D721Med (cell line): ENCODE results near the gene IL10RB.

Source experiments
- DNase-seq: peaks from one replicate; pipeline ENCODE4 v3.0.0; 2011; ENCODE audit warnings: low spot score; ENCODE audit not compliant: insufficient read length
- FAIRE-seq: peaks from 2 replicates; lab custom pipeline; 2011; peaks lifted over from hg19 to GRCh38; lab: Jason Lieb, UNC
- TF ChIP-seq, protein P1 (sequence below): IDR thresholded peaks from 2 replicates; pipeline ENCODE4 v1.5.1; 2012; ENCODE audit warnings: mild to moderate bottlenecking, control low read depth; ENCODE audit not compliant: insufficient read depth; ENCODE audit errors: missing control alignments

IL10RB gene

GRCh38 chr21:33302796-33303195 is 36.6 kb downstream of the IL10RB start:
- DNase-seq: no peak
- TF ChIP-seq, protein P1, sequence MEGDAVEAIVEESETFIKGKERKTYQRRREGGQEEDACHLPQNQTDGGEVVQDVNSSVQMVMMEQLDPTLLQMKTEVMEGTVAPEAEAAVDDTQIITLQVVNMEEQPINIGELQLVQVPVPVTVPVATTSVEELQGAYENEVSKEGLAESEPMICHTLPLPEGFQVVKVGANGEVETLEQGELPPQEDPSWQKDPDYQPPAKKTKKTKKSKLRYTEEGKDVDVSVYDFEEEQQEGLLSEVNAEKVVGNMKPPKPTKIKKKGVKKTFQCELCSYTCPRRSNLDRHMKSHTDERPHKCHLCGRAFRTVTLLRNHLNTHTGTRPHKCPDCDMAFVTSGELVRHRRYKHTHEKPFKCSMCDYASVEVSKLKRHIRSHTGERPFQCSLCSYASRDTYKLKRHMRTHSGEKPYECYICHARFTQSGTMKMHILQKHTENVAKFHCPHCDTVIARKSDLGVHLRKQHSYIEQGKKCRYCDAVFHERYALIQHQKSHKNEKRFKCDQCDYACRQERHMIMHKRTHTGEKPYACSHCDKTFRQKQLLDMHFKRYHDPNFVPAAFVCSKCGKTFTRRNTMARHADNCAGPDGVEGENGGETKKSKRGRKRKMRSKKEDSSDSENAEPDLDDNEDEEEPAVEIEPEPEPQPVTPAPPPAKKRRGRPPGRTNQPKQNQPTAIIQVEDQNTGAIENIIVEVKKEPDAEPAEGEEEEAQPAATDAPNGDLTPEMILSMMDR: no peak
- FAIRE-seq: no peak

- TF ChIP-seq, protein P1: no peak
- DNase-seq (no peak), FAIRE-seq (no peak)
Measured at GRCh38 chr21:33305344-33305671, 39.1 kb downstream of the IL10RB start.

DNA sequence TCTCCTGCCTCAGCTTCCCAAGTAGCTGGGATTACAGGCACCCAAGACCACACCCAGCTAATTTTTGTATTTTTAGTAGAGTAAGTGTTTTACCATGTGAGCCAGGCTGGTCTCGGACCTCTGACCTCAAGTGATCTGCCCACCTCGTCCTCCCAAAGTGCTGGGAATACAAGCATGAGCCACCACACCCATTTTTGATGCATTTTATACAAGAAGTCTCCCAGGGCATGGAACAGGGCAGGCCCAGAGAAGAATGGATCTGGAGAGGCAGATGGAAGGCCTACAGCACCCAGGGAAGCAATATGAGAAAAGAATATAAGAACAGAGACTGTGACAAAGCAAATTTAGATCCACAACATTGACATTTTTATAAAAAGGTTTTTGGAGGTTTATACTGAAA is 39.8 kb downstream of the IL10RB start:
- DNase-seq: no peak
- TF ChIP-seq, protein P1: no peak
- FAIRE-seq: no peak

- no peak for DNase-seq
- TF ChIP-seq, protein P1: no peak
- FAIRE-seq: no peak
Measured at GRCh38 chr21:33308586-33309490, 42.7 kb downstream of the IL10RB start.

DNA sequence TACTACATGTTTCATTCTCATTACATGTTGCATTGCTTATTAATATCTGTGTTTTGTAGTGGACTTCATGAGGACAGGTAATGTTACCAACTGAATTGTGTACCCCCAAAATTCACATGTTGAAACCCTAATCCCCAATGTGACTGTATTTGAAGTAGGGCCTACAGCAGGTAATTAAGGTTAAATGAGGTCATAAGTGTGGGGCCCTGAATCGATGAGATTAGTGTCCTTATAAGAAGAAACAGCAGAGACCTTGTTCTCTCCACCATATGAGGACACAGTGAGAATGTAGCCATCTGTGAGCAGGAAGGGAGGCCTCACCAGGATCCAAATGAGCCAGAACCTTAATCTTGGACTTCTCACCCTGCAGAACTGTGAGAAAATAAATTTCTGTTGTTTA is 43.6 kb downstream of the IL10RB start:
- FAIRE-seq (no peak), DNase-seq (no peak)
- TF ChIP-seq, protein P1: no peak

- TF ChIP-seq, protein P1: no peak
- DNase-seq (no peak), FAIRE-seq (no peak)
Measured at GRCh38 chr21:33312121-33312520, 46.0 kb downstream of the IL10RB start.

DNA sequence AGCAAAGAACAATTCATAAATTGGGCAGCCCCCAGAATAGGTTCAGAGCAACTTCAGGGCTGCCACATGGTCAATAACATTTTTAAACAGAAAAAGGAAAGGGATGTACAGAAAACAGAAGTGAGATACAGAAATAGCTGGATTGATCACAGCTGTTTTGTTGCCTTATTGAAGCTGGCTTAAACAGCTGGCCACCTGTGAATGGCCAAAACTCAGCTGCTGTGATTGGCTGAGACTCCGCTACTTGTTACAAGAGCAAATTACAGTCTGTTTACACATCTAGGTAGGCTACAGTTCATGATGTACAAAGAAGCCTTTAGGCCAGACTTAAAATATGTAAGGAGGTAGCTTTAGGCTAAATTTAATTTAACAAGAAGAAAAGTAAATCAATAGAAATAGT is 47.0 kb downstream of the IL10RB start:
- TF ChIP-seq, protein P1: no peak
- FAIRE-seq (no peak), DNase-seq (no peak)
